NCI-H2227 treated with DMSO at 0.1 percent for 48 hours (cell line): ENCODE measurements around the gene PIP5KL1.

Experiments used
- DNase-seq: peaks from one replicate; lab custom pipeline; 2025; lab: John Stamatoyannopoulos, UW

The PIP5KL1 gene

DNA sequence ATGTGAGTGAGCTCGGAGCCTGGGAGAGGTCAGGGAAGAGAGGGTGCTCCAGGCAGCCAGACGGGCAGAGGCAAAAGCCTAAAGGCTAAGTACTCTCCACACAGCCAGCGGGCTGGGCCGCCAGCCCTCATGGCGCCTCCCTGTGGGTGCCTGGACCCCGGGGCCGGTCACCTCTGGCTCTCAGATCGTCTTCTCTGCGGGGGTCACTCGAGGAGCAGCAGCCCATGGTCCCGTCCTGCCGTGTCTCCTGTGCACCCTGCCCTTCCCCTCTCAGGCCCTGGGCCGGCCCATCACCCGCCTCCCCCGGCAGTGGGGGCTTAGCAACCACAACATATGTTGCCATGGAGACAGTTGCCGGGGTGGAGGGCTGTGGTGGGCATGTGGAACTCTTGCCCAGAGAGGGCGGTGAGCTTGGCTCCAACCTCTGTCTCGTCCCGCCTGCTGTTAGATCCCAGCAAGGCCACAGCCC, 57.3 kb downstream of the PIP5KL1 start:
- DNase-seq = no peak

DNA sequence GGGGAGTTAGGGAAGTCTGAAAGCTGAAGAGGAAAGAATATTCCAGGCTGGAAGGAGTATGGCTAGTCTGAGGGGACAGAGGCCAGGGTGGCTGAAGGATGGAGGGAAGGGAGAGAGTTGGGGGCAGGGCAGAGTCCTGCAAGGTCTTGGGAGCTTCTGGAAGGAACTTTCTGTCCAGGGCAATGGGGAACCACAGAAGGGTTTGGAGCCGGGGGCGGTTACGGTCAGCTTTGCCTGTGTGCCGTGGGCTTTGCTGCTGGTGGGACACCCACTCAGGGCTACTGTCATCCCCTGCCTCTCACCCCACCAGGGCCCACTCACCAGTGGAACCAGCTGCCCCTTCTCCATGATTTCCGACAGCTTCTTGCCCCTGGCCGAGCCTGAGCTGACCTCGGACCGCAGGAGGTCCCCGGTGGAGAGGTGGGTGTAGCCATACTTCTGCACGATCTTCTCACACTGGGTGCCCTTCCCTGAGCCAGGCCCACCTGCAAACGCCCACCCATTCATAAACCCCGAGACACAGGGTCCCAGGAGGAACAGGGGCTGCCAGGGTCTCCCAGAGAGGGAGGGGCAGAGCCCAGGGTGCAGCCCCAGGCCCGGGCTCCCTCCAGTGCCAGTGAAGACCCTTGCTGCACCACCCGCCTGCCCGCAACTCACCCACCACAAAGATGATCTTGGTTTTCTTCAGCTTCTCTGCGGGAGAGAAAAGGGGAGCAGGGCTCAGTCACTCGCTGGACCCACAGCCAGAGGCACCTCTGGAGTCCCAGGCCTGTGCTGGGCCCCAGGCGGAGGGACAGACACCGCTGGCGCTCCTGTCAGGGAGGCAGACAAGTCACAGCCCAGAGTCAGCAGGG, 58.0 kb downstream of the PIP5KL1 start:
- DNase-seq = no peak

DNA sequence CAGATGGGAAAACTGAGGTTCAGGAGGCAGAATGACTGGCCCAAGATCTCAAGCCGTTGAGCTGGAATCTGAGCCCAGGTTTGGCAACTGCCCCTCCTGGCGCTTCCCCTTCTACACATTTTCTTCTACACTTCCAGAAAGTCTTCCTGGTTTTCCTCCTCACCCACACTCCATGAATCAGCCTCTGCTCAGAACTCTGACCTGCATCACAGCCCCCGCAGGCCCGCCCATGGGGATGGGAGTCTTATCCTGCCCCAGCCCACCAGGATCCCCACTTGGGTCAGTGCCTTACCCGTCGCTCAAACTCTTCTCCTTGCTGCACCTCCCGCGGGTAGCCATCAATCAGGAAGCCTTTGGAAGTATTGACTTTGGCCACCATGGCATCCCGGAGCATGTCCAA, 59.0 kb downstream of the PIP5KL1 start:
- DNase-seq = no peak

DNA sequence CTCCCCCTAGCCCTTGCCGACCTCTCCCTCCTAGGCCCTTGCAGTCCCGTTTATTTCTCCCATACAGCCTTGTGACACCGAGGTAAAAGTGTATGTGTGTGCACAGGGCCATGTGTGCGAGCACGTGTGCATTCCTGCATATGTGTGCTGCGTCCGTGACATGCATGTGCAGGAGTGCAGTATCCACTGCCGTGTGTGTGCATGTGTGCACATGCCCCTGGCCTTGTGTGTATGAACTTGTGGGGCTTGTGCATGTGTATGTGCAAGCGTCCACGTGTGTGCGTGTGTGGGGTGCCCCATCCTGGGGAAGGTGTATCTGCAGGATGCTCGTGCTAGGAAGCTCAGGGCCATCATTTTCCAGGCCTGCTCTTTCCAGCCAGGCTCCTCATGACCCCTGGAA, 59.7 kb downstream of the PIP5KL1 start:
- DNase-seq = no peak
